HEK293 (cell line): ENCODE results near the gene ZSWIM1.

ENCODE experiments used
- BCL11A ChIP-seq: fragments of 450-650 bp; formaldehyde crosslinking; IDR thresholded peaks from 2 replicates; pipeline ENCODE4 v1.5.1; 2016; ENCODE audit warnings: low read depth, missing biosample characterization, missing genetic modification characterization
- BCL6B ChIP-seq: fragments of 450-650 bp; formaldehyde crosslinking; IDR thresholded peaks from 2 replicates; pipeline ENCODE4 v1.5.1; 2017; ENCODE audit warnings: missing biosample characterization, missing genetic modification characterization
- GFI1B ChIP-seq: fragments of 450-650 bp; formaldehyde crosslinking; IDR thresholded peaks from 2 replicates; pipeline ENCODE4 v1.5.1; 2016; ENCODE audit warnings: missing biosample characterization, missing genetic modification characterization
- GLI2 ChIP-seq: fragments of 450-650 bp; formaldehyde crosslinking; IDR thresholded peaks from 2 replicates; pipeline ENCODE4; 2017; ENCODE audit warnings: missing biosample characterization, missing genetic modification characterization, low read depth, borderline replicate concordance
- KLF7 ChIP-seq: fragments of 450-650 bp; formaldehyde crosslinking; IDR thresholded peaks from 2 replicates; pipeline ENCODE4 v1.5.1; 2016; ENCODE audit warnings: missing biosample characterization, missing genetic modification characterization, borderline replicate concordance
- PRDM1 ChIP-seq: fragments of 450-650 bp; formaldehyde crosslinking; IDR thresholded peaks from 2 replicates; pipeline ENCODE4; 2016; ENCODE audit warnings: missing biosample characterization, missing genetic modification characterization
- RBAK ChIP-seq: fragments of 450-650 bp; formaldehyde crosslinking; IDR thresholded peaks from 2 replicates; pipeline ENCODE4 v1.5.1; 2016; ENCODE audit warnings: missing biosample characterization, missing genetic modification characterization
- REPIN1 ChIP-seq: fragments of 450-650 bp; formaldehyde crosslinking; IDR thresholded peaks from 2 replicates; pipeline ENCODE4 v1.5.1; 2017; ENCODE audit warnings: missing biosample characterization, missing genetic modification characterization, low read depth
- ZBTB20 ChIP-seq: fragments of 450-650 bp; formaldehyde crosslinking; IDR thresholded peaks from 2 replicates; pipeline ENCODE4 v1.5.1; 2016; ENCODE audit warnings: missing biosample characterization, missing genetic modification characterization
- ZFP69B ChIP-seq: fragments of 450-650 bp; formaldehyde crosslinking; IDR thresholded peaks from 2 replicates; pipeline ENCODE4 v1.5.1; 2016; ENCODE audit warnings: missing biosample characterization, missing genetic modification characterization
- ZNF132 ChIP-seq: fragments of 450-650 bp; formaldehyde crosslinking; IDR thresholded peaks from 2 replicates; pipeline ENCODE4 v1.5.1; 2017; ENCODE audit warnings: missing biosample characterization, missing genetic modification characterization, borderline replicate concordance
- ZNF148 ChIP-seq: fragments of 450-650 bp; formaldehyde crosslinking; IDR thresholded peaks from 2 replicates; pipeline ENCODE4 v1.5.0; 2017; ENCODE audit warnings: missing biosample characterization, missing genetic modification characterization, borderline replicate concordance
- ZNF169 ChIP-seq: fragments of 450-650 bp; formaldehyde crosslinking; IDR thresholded peaks from 2 replicates; pipeline ENCODE4 v1.5.1; 2016; ENCODE audit warnings: missing biosample characterization, missing genetic modification characterization
- ZNF292 ChIP-seq: fragments of 450-650 bp; formaldehyde crosslinking; IDR thresholded peaks from 2 replicates; pipeline ENCODE4 v1.5.1; 2016; ENCODE audit warnings: low read depth, missing biosample characterization, missing genetic modification characterization, borderline replicate concordance
- ZNF335 ChIP-seq: fragments of 450-650 bp; formaldehyde crosslinking; conservative IDR thresholded peaks from 2 replicates; pipeline ENCODE4 v1.5.1; 2016; ENCODE audit warnings: missing biosample characterization, missing genetic modification characterization
- ZNF366 ChIP-seq: fragments of 450-650 bp; formaldehyde crosslinking; conservative IDR thresholded peaks from 2 replicates; pipeline ENCODE4 v1.5.1; 2016; ENCODE audit warnings: missing biosample characterization, missing genetic modification characterization
- ZNF394 ChIP-seq: fragments of 450-650 bp; formaldehyde crosslinking; IDR thresholded peaks from 2 replicates; pipeline ENCODE4 v1.5.1; 2016; ENCODE audit warnings: missing biosample characterization, missing genetic modification characterization, mild to moderate bottlenecking, moderate library complexity, borderline replicate concordance
- ZNF398 ChIP-seq: fragments of 450-650 bp; formaldehyde crosslinking; IDR thresholded peaks from 2 replicates; pipeline ENCODE4 v1.5.1; 2017; ENCODE audit warnings: missing biosample characterization, missing genetic modification characterization
- ZNF571 ChIP-seq: fragments of 450-650 bp; formaldehyde crosslinking; IDR thresholded peaks from 2 replicates; pipeline ENCODE4 v1.5.0; 2017; ENCODE audit warnings: missing biosample characterization, missing genetic modification characterization
- ZNF610 ChIP-seq: fragments of 450-650 bp; formaldehyde crosslinking; IDR thresholded peaks from 2 replicates; pipeline ENCODE4 v1.5.1; 2016; ENCODE audit warnings: missing biosample characterization, missing genetic modification characterization, borderline replicate concordance
- ZNF623 ChIP-seq: fragments of 450-650 bp; formaldehyde crosslinking; IDR thresholded peaks from 2 replicates; pipeline ENCODE4 v1.5.1; 2016; ENCODE audit warnings: missing biosample characterization, missing genetic modification characterization
- ZSCAN5A ChIP-seq: fragments of 450-650 bp; formaldehyde crosslinking; IDR thresholded peaks from 2 replicates; pipeline ENCODE4 v1.5.1; 2016; ENCODE audit warnings: missing biosample characterization, missing genetic modification characterization
- TF ChIP-seq, protein P1 (sequence below): fragments of 450-650 bp; formaldehyde crosslinking; IDR thresholded peaks from 2 replicates; pipeline ENCODE4 v1.5.1; 2017; ENCODE audit warnings: missing biosample characterization, missing genetic modification characterization
- TF ChIP-seq, protein P2 (sequence below): fragments of 450-650 bp; formaldehyde crosslinking; IDR thresholded peaks from 2 replicates; pipeline ENCODE4 v1.5.1; 2016; ENCODE audit warnings: missing biosample characterization, missing genetic modification characterization
- TF ChIP-seq, protein P3 (sequence below): fragments of 450-650 bp; formaldehyde crosslinking; optimal IDR thresholded peaks from 2 replicates; pipeline ENCODE3; 2016; ENCODE audit warnings: missing biosample characterization, mild to moderate bottlenecking, missing genetic modification characterization

The ZSWIM1 gene

DNA sequence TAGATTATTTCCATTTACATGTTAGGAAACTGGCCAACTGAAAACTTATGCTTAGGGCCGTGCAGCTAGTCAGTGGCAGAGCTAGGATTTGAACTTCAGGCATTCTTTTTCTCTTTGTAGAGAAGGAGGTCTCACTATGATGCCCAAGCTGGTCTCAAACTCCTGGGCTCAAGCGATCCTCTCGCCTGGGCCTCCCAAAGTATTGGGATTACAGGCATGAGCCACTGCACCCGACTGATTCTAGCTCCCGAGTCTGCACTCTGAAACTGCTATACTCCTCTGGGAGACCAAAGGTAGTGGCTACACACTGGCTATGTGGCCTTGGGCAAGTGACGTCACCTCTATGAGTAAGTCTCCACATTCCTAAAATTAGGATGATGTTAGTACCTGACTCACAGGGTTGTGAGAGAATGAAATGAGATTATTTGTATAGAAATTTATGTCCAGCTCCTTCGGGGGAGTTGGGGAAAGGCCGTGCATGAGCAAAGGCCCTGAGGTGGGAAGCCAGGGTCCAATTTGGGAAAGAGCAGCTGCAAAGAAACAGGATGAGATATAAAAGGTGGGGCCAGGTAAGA lies 24.6 kb downstream of the ZSWIM1 start (continued):
- TF ChIP-seq, protein P1, sequence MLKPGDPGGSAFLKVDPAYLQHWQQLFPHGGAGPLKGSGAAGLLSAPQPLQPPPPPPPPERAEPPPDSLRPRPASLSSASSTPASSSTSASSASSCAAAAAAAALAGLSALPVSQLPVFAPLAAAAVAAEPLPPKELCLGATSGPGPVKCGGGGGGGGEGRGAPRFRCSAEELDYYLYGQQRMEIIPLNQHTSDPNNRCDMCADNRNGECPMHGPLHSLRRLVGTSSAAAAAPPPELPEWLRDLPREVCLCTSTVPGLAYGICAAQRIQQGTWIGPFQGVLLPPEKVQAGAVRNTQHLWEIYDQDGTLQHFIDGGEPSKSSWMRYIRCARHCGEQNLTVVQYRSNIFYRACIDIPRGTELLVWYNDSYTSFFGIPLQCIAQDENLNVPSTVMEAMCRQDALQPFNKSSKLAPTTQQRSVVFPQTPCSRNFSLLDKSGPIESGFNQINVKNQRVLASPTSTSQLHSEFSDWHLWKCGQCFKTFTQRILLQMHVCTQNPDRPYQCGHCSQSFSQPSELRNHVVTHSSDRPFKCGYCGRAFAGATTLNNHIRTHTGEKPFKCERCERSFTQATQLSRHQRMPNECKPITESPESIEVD (tag by site-specific recombination), result no peak
- TF ChIP-seq ZNF571 (tag by site-specific recombination), result no peak
- no peak for TF ChIP-seq GFI1B
- no peak for TF ChIP-seq ZNF292
- TF ChIP-seq ZSCAN5A (tag by site-specific recombination), result no peak
- TF ChIP-seq ZNF148 (tag by site-specific recombination), result no peak
- TF ChIP-seq, protein P2, sequence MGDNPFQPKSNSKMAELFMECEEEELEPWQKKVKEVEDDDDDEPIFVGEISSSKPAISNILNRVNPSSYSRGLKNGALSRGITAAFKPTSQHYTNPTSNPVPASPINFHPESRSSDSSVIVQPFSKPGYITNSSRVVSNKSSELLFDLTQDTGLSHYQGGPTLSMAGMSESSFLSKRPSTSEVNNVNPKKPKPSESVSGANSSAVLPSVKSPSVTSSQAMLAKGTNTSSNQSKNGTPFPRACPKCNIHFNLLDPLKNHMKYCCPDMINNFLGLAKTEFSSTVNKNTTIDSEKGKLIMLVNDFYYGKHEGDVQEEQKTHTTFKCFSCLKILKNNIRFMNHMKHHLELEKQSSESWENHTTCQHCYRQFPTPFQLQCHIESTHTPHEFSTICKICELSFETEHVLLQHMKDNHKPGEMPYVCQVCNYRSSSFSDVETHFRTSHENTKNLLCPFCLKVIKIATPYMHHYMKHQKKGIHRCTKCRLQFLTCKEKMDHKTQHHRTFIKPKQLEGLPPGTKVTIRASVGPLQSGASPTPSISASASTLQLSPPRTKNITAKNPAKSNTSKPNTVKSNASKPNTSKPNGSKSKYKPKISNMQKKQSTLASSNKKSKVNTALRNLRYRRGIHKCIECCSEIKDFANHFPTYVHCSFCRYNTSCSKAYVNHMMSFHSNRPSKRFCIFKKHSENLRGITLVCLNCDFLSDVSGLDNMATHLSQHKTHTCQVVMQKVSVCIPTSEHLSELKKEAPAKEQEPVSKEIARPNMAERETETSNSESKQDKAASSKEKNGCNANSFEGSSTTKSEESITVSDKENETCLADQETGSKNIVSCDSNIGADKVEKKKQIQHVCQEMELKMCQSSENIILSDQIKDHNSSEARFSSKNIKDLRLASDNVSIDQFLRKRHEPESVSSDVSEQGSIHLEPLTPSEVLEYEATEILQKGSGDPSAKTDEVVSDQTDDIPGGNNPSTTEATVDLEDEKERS (tag by site-specific recombination), result no peak
- no peak for TF ChIP-seq ZNF335 (tag by site-specific recombination)
- peak; percentile 95 for TF ChIP-seq ZNF623 (tag by site-specific recombination)
- TF ChIP-seq, protein P3, sequence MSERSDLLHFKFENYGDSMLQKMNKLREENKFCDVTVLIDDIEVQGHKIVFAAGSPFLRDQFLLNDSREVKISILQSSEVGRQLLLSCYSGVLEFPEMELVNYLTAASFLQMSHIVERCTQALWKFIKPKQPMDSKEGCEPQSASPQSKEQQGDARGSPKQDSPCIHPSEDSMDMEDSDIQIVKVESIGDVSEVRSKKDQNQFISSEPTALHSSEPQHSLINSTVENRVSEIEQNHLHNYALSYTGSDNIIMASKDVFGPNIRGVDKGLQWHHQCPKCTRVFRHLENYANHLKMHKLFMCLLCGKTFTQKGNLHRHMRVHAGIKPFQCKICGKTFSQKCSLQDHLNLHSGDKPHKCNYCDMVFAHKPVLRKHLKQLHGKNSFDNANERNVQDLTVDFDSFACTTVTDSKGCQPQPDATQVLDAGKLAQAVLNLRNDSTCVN (tag by site-specific recombination), result no peak
- TF ChIP-seq RBAK (tag by site-specific recombination), result no peak
- TF ChIP-seq REPIN1, result no peak
- no peak for TF ChIP-seq ZNF169 (tag by site-specific recombination)
- TF ChIP-seq BCL11A, result no peak
- no peak for TF ChIP-seq ZBTB20 (tag by site-specific recombination)
- TF ChIP-seq BCL6B (tag by site-specific recombination), result no peak
- no peak for TF ChIP-seq ZFP69B
- no peak for TF ChIP-seq PRDM1 (tag by site-specific recombination)
- TF ChIP-seq KLF7, result no peak
- no peak for TF ChIP-seq ZNF610 (tag by site-specific recombination)
- peak; percentile 68 for TF ChIP-seq ZNF366 (tag by site-specific recombination)
- TF ChIP-seq GLI2 (tag by site-specific recombination), result no peak
- no peak for TF ChIP-seq ZNF132 (tag by site-specific recombination)
- no peak for TF ChIP-seq ZNF398 (tag by site-specific recombination)
- 0 out of 2 replicates have a peak, but pooled peaks have one; percentile 20 for TF ChIP-seq ZNF394
